Hepatic stellate cell (primary cell): ENCODE measurements around the gene RFESD.
"Not testable (repeated sequence)": the region's sequence is repeated elsewhere in the genome, so short reads cannot be mapped to it uniquely, and the experiment has no call there.

Source experiments
- DNase-seq: peaks from one replicate; pipeline ENCODE4 v3.0.0; 2011; ENCODE audit warnings: low spot score

The RFESD gene

DNA sequence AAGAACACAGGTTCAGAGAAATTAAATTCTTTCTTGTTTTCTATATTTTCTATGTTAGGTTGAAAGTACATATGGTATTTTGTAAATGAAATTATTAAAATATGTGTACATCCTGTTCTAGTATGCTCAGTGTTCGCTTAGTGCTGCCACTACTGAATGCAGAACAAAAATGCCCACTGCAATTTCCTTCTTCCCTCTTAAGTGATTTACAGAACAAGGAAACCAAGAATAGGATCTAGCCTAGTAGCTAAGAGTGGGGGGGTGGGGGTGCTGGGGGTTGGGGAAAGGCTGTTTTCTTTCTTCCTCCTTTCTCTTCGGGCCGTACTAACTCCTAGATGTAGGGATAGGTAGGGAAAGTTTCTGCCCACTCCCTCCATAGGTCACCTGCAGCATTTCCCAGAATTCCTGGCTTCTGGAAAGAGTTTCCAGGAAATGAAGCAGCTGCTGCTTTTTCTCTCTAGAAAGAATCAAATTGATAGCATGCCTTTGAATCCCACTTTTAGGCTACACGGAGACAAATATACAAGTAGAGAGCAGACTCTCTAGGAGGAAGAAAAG is 20.6 kb downstream of the RFESD start:
- DNase-seq, result no peak

DNA sequence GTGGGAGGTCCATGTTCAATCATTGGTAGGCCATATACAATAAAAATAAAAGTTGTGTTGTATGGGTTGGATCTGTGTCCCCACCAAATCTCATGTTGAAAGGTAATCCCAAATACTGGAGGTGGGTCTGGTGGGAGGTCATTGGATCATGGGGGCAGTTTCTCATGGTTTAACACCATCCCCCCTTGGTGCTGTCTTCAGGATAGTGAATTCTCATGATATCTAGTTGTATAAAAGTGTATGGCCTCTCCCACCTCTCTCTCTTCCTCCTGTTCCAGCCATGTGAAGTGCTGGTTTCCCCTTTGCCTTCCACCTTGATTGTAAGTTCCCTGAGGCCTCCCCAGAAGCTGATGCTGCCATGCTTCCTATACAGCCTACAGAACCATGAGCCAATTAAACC is 21.1 kb downstream of the RFESD start:
- DNase-seq, result no peak

DNA sequence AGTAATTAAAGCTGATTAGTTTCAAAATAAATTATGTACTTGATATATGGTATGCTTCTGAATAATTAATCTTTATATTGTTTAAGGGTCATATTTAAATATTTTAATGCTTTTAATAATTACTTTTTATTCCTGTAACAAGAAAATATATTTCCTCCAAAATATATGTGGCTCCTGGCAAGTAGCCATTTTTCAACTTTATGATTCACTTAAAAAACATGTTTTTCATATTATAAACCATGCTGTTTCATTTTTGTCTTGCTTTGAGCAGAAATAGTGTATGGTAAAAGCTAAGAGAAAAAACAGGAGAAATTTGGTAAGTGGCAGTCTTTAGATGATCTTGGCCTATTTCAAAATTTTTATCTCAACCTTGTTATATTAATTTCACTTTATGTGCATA is 21.6 kb downstream of the RFESD start:
- no peak for DNase-seq

DNA sequence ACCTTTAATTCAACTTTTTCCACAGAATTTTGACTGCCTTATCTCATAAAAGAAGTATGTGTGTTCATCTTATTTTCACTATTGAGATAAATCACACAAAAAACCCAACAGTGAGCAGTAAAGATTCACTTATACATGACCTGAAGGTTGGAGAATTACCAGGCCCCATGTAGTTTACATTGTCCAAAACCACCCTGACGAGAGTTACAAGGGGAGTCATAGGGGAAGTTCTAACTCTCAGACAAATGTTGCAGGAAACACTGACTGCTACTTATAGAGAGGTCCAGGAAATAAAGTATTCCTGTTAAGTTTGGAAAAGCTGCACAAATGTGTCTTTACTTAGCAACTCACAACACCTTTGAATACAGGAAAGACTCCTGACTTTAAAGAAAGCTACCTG is 22.2 kb downstream of the RFESD start:
- no peak for DNase-seq

DNA sequence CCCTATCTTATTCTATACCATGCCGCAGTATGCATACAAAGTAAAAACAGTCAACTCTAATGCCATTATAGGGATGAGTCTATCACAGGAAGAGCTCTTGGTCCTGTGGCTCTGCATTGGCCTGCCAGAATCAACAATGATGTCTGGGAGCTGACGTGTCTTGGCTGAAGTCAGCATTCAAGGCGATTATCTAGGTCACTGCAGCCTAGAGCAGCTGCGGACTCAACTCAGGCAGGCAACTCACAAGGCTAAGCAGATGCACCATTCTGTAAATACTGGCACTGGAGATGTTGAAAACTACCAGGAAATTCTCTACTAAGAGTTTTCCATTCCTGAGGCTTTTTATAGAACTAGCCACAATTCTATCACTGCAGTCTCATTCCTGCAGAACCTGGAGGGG is 23.0 kb downstream of the RFESD start:
- peak; percentile 68 for DNase-seq

DNA sequence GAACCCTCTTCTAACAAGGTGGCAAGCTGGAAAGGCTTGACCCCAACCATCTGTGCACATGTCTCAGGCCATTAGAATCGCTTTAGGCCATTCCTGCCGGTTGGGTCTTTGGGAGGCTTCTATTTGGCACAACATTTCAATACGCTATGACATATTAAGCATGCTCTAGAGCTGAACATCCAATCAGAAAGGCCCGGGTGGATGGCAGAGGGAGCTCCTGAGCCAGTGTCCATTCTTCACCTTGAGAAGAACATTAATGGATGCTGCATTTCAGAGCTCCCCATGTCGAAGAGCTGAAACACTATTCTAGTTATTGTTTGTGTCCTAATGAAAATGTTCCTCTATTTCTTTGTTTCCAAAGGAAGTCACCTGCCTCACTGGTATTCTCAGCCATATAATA is 23.4 kb downstream of the RFESD start:
- DNase-seq, result no peak

DNA sequence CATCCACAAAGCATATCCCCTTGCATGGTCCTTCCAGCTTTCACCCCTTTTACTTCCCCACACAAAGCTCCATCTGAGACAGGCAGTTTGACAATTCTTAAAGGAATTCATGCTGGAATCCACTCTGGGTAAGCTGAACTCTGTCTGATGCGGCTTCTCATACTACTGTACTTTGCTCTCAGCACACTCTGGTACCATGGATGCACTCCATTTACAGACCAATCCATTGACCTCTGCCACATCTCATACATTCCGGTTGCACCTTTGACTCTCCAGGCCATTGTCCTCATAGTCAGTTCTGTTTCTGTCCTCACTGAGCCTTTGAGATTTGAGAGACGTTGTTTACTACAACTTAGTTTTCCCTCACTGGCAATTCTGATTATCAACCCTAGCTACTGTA is 24.0 kb downstream of the RFESD start:
- DNase-seq, result no peak

DNA sequence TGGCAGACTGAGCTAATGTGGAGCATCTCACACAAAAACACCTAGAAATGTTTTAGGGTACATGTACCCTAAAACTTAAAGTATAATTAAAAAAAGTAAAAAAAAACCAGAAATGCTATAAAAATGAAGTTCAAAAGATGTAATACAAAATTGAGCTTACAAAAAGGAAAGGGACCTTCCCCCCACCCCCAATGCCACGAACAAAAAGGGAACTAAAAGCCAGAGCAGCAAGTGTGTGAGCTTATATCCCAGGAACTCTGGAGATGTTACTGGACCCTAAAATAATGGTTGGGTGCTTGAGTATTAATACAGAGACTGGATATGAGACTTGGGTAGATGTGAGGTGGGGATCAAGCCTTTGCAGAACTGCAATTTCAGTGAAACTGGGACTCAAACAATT is 25.2 kb downstream of the RFESD start:
- DNase-seq, result no peak

DNA sequence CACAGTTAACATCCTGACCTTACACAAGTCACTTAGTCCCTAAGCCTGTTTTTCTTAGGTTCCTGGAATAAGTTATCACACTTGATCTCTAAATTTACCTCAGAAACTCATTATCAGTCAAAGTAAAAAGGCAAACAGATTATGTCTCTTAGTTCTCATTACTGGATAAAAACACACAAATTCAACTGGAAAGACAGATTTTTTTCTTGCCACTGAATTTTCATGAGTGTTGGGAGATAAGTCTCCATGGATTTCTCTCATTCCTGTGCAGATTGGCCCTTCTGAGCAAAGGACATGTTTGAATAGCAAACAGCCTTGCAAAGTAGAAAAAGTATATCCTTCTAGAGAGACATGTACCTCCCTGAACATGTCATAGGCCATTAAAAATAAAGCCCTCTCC is 26.1 kb downstream of the RFESD start:
- DNase-seq, result no peak

DNA sequence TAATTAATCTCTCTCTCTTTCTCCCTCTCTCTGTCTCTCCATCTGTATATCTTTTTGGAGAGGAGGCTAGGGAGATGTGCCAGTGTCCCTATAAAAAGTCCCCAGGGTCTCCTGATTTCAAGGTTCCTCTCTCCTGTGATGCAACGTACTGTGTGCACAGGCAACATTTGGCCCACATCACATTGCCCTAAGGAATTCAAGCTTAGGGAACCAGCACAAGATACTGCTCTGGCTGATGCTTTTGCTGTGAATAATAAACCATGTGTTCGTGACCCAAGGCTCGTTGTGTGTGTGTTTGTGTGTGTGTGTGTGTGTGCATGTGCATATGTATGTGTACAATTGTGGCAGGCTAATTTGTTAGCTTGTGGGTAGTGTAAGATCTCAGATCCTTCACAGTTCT is 26.5 kb downstream of the RFESD start:
- no peak for DNase-seq

DNA sequence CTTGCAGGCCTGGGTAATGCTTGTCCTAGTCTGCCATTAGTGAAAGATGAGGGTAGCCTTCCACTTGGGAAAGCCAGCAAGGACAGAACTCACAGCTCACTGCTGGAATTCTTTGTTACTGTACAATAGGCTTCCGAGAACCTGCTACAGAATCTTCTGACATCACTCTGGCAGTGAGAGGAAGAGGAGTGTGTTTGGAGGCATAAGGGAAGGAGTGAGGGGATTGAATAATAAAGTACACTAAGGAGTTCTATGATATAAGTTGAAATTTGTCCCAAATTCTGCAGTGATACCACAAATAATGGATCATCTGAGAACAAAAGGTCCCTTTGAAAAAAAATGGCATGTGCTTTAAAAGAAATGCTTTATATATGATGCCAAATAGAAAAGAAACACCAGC is 36.3 kb downstream of the RFESD start, which contains the start of gene SPATA9:
TSS of gene SPATA9 (minus strand) at position 101 of the 400 bp plus-strand sequence. CDS start 137 bp downstream, outside the sequence.
- no peak for DNase-seq

DNA sequence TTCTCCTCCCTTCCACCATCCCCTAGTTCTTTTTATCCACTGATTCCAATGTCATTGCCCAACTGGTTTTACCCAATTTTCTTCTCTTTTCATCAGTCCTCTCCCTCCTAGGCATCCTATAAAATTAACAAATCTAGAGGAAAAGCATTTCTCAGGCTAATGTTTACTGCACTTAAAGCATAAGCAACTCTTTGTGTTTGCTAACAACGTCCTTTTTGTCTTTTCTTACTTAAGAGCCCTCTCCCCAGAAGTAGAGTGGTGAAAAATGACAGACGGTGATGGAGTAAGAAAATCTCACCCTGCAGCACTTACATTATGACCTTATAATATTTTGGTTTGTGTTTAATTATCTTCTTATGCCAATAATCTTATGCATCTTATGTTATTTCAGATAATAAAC is 37.8 kb downstream of the RFESD start:
- no peak for DNase-seq

DNA sequence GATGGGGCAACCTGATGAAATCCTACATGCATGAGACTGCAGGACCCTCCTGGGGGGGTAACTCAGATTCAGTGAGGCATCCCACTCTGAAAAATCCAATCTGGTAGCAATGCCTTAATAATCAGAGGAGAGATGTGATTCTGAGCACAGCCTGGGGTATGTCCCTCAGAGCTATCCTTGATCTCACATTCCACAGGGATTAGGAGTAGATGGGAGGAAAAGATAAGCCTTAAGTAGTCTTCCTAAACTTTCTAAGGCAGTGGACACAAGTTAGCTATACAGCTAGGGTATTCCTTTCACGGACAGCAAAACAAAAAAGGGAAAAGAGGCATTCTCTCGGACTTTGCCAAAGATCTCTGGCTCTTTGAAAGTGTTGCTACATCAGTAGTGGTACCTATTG is 40.1 kb downstream of the RFESD start:
- DNase-seq, result peak; percentile 16

DNA sequence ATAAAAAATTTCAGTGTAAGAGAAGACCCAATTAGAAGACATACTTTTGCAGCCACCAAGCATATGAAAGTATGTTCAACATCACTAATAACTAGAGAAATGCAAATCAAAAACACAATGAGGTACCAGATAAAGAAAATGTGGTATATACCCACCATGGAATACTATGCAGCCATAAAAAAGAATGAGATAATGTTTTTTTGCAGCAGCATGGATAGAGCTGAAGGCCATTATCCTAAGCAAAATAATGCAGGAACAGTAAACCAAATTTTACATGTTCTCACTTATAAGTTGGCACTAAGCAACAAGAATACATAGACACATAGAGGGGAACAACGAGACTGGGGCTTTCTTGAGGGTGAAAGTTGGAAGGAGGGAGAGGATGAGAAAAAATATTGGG is 43.1 kb downstream of the RFESD start:
- no peak for DNase-seq

DNA sequence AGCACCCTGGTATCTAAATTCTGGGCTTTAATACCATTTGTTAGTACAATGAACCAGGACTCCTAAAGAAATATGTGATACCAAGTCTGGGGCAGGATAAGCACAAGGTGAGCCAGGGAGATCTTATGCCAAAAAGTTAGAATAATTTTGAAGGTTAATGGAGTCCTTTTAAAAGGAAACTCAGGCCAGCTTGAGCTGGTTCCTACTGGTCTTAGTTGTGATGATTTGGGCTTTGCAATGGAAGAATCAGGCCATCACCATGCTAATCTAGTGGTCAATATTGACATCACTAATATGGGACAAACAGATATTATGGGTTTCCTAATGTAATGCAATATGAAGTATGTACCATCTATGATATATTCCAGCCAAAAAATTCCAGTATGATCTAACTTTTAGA is 43.8 kb downstream of the RFESD start:
- DNase-seq, result no peak

DNA sequence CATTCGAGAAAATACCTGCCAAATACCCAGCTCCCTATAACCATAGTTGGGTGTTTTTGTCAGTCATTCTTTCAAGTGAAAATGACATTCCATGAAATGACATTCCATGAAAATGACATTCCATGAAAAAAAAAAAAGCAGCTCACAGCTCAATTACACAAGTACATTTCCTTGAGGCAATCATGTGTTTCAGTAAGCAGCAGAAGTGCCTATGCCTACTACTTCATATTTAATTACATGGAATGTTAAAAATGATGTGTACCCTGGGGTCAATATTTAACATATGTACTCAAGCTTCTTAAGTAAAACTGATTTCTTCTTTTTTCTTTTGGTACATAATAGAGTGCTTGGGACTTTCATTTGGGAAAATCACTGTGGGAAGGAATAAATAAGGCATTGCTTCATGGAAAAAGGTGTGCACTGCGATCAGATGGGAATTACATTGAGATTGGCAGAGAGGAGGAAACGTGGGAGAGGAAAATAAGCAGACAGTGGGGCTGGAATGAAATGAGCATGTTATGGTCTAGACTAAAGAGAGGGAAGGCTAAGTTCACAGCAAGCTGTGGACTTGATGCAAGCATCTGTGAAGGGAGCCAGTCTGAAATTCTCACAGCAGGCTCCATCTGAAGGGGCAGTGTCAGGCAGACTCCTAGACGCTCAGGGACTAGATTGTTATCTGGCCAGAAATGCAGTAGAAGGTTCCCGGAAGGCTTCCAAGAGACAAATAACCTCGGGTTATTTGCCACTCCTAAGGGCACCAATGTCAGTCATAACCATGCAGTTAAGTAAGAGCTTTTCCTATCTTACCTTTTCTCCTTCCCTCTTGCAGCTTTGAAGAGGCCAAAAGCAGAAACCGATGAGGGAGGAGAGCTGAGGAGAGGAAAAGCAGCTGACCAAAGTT is 51.5 kb downstream of the RFESD start:
- DNase-seq, result no peak

DNA sequence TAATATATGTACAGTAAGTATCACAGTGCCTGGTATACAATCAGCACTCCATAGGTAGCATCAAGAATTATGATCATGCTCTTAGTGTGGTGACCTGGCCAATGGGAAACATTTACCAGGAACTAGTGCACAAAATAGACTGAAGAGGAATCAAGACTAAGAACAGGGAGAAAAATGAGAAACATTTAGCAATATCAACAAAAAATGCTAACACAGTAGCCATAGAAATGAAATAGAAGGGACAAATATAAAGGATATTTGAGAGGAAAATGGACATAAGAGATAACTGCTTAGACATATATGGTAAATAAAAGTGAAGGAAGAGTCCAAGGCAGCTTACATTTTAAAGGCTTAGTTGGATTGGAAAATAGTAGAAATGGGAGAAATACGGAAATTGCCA is 52.8 kb downstream of the RFESD start:
- no peak for DNase-seq

DNA sequence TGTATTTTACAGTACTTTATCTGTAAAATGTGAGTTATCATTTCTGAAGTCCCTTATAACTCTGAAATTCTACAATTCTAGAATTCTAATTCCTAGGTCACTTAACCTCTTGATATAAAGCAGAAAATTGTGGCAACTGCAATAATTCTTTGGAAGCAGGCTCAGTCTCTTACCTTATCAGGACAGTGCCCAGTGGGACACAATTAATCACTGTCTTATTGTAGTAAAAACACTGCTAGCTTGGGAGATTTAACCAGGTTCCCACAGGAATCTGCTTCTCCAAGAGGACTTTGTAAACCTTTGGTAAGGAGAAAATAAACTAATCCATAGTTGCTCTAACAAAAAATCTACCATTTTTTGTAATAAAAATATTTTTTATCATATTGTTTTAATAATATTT is 54.5 kb downstream of the RFESD start:
- no peak for DNase-seq

DNA sequence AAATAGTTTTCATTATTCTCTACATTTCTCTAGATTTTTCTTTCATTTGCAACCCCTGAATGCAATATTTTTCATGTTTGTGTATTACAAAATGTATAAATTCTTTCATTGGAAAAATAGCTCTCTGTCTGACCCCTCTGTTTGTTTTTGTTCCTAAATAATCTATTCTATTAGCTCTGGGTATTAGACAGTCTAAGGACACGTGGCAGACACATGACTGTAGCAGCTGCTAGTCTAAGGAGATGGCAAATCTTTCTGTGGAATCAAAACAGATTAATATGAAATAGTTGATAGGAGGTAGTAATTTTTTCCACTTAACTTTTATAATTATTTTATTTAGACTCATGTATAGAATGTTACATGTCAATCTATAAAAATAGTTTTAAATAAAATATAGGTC is 57.6 kb downstream of the RFESD start:
- no peak for DNase-seq

DNA sequence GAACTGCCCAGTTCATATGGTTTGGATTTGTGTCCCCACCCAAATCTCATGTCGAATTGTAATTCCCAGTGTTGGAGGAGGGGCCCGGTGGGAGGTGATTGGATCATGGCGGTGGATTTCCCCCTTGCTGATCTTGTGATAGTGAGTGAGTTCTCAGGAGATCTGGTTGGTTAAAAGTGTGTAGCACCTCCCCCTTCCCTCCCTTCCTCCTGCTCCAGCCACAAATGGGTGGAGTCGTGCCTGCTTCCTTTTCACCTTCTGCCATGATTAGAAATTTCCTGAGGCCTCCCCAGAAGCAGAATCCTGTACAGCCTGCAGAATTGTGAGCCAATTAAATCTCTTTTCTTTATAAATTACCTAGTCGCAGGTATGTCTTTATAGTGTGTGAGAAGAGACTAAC is 59.6 kb downstream of the RFESD start:
- not testable (repeated sequence) for DNase-seq

DNA sequence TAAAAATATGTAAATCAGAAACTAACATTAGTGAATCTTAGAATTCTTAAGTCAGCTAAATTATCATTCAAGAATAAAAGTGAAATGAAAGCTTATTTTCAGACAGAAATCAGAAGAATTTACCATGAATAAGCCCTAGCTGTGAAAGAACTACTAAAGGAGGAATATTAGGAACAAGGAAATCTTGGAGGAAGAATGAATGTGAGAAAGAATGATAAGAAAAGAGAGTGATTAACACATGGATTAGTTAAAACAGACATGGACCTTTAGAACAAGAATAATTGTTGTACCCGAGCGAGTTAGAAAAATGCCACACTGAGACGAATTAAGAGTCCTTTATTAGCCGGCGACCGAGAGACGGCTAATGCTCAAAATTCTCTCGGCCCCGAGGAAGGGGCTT is 60.5 kb downstream of the RFESD start:
- DNase-seq, result no peak
